ENCODE data around the gene RPL27. TPM values are rescaled to one million over a fixed set of nuclear protein-coding genes. Genes with fewer than 3 reads are reported as not detected.

Gene RPL27
- total and polyA plus RNA-seq, 2 of the 4 experiments (the other 2 are of a cell fraction), result 1,595 to 2,806 TPM

GRCh38 chr17:43011728-43012472, 13.7 kb downstream of the RPL27 start:
- Histone ChIP-seq H3K9ac (ENCODE audit: low read depth, low read length) (no peak overlapping the region), H4K5ac (ENCODE audit: low read depth, low read length) (no peak overlapping the region), H2BK120ac (ENCODE audit: low read depth, low read length) (no peak overlapping the region), H3K4ac (ENCODE audit: low read depth, low read length) (no peak overlapping the region), H3K18ac (ENCODE audit: low read depth, low read length) (no peak overlapping the region), H2BK5ac (ENCODE audit: low read depth, low read length, poor library complexity, severe bottlenecking) (no peak overlapping the region), H3K4me2 (ENCODE audit: low read depth, low read length) (no peak overlapping the region), H3K56ac (ENCODE audit: extremely low read depth, insufficient read depth, low read length) (no peak overlapping the region), H2BK20ac (ENCODE audit: low read depth, low read length) (no peak overlapping the region), H2BK15ac (ENCODE audit: low read depth, low read length) (no peak overlapping the region), H3K4me1 (ENCODE audit: control insufficient read depth, insufficient read depth, low read length) (no peaks in the 10 kb centered on the region), H2AK9ac (replicated peaks; ENCODE audit: low read depth, low read length, poor library complexity) (no peak overlapping the region), H3K23ac (ENCODE audit: low read depth, low read length) (no peak overlapping the region), H2AFZ (replicated peaks; ENCODE audit: low read length, poor library complexity) (peak overlapping the region; percentile 33), H3K4me3 (ENCODE audit: insufficient read depth, low read depth, low read length) (no peak overlapping the region), H3K14ac (replicated peaks; ENCODE audit: low read depth, low read length) (no peak overlapping the region), H3K27me3 (ENCODE audit: control insufficient read depth, insufficient read depth, low read length) (no peaks in the 10 kb centered on the region), H3K27ac (ENCODE audit: insufficient read depth, low read length) (no peak overlapping the region), H3K9me1 (ENCODE audit: insufficient read depth, low read length) (peaks cover 10% of the 10 kb centered on the region), H4K20me1 (ENCODE audit: insufficient read depth, low read length) (peaks cover 10% of the 10 kb centered on the region; the same call in 1 of the 2 replicates), H2AK5ac (ENCODE audit: low read depth, low read length) (no peak overlapping the region), H4K8ac (ENCODE audit: low read depth in 2 of 2, low read length in 2 of 2) (no peak overlapping the region), H3K36me3 (ENCODE audit: control insufficient read depth, insufficient read depth, low read length) (peaks cover 40% of the 10 kb centered on the region), H3K79me1 (ENCODE audit: low read depth in 1 of 2, low read length in 2 of 2) (peaks cover 0 to 29% of the 10 kb centered on the region in 2 experiments; a peak in 3 of 4 replicates), H4K91ac (ENCODE audit: insufficient read depth, low read depth, low read length) (no peak overlapping the region), H3K9me3 (ENCODE audit: control insufficient read depth, insufficient read depth, low read length) (no peaks in the 10 kb centered on the region)
- BruUV-seq (replicated peaks), result no TSS peak
- ChIA-PET POLR2A (ENCODE audit: unreplicated experiment) (interaction anchor here (0.5 kb wide), 1 partner anchor 437 kb away, joined by 4 read pairs; no protein-coding TSS in a partner anchor), CTCF (no interaction called here)
- in situ Hi-C loops (cut with MboI; ENCODE audit: low sequenced_read_pairs) (no loop called here), dilution Hi-C loops (cut with HindIII; ENCODE audit: low sequenced_read_pairs, unreplicated experiment) (no loop called here), intact Hi-C loops (cut with micrococcal nuclease) (no loop called here)
- ATAC-seq (ENCODE audit: low read depth), result no peak
- DNase-seq, result no peak
- no peak for TF ChIP-seq CEBPB (IDR thresholded peaks at IDR 0.05; ENCODE audit: low read depth, low read length)
- TF ChIP-seq CTCF (conservative IDR thresholded peaks at IDR 0.05; ENCODE audit: low read depth, low read length), result no peak
- TF ChIP-seq RAD21 (IDR thresholded peaks at IDR 0.05; ENCODE audit: low read length), result no peak
- TF ChIP-seq BHLHE40 (IDR thresholded peaks at IDR 0.05; ENCODE audit: low read depth, low read length), result no peak
- no peak for TF ChIP-seq POLR2A (IDR thresholded peaks at IDR 0.05; ENCODE audit: low read depth, low read length)
- TF ChIP-seq MAFK (IDR thresholded peaks at IDR 0.05; ENCODE audit: low read depth, low read length), result no peak
- TF ChIP-seq NFE2L2 (IDR thresholded peaks at IDR 0.05; ENCODE audit: low read depth, low read length), result no peak
- no peak for TF ChIP-seq MAZ (IDR thresholded peaks at IDR 0.05; ENCODE audit: borderline replicate concordance, low read depth, low read length)
- no peak for TF ChIP-seq CHD1 (IDR thresholded peaks at IDR 0.05; ENCODE audit: low read depth, low read length)
- TF ChIP-seq MXI1 (IDR thresholded peaks at IDR 0.05; ENCODE audit: borderline replicate concordance, low read depth, low read length), result no peak
- TF ChIP-seq RCOR1 (IDR thresholded peaks at IDR 0.05; ENCODE audit: insufficient replicate concordance, low read length), result no peak
- TF ChIP-seq RFX5 (IDR thresholded peaks at IDR 0.05; ENCODE audit: low read depth, low read length), result no peak
- no peak for TF ChIP-seq USF2 (IDR thresholded peaks at IDR 0.05; ENCODE audit: low read depth, low read length)
- no peak for TF ChIP-seq SMC3 (IDR thresholded peaks at IDR 0.05; ENCODE audit: low read depth, low read length)
- 74% methylated on average over 3 of the region's 15 CpGs; no CpG with 5 or more reads in 1 of the 2 experiments for WGBS, 2 experiments (ENCODE audit: extremely low coverage in 2 of 2, insufficient read length in 1 of 2)

All from IMR-90 (cell line).